Naive B cell (primary cell): ENCODE data around the gene NOLC1. TPM values are rescaled to one million over a fixed set of nuclear protein-coding genes. Genes with fewer than 3 reads are reported as not detected.
A peak's percentile ranks its signal among the peaks of the same experiment; 100 is the strongest.
"Not testable (repeated sequence)": the region's sequence is repeated elsewhere in the genome, so short reads cannot be mapped to it uniquely, and the experiment has no call there.

Source experiments
- ATAC-seq, 2 donors: fragments of 150-1000 bp; cut with Tn5 transposase; 2 replicates each; pipeline ENCODE4 v1.10.0; 2021; ENCODE audit warnings: low read depth in 2 of 2, mild to moderate bottlenecking in 2 of 2, moderate library complexity in 2 of 2
- DNase-seq: peaks from one replicate; pipeline ENCODE4 v3.0.0; 2022
- H3K27ac Mint-ChIP-seq, 6 donors: one replicate each; pipeline ENCODE4 v1.8.0; 2020 to 2022; ENCODE audit warnings: mild to moderate bottlenecking in 6 of 6, mixed read lengths in 6 of 6, moderate library complexity in 5 of 6, inconsistent platforms in 2 of 6
- H3K27me3 Mint-ChIP-seq, 3 donors: one replicate each; pipeline ENCODE4 v1.8.0; 2021 to 2022; ENCODE audit warnings: mixed read lengths in 3 of 3, mild to moderate bottlenecking in 1 of 3
- H3K36me3 Mint-ChIP-seq, 2 donors: one replicate each; pipeline ENCODE4 v1.8.0; 2020 to 2022; ENCODE audit warnings: mixed read lengths in 2 of 2, inconsistent platforms in 1 of 2, mild to moderate bottlenecking in 1 of 2
- H3K4me1 Mint-ChIP-seq, 3 donors: one replicate each; pipeline ENCODE4 v1.8.0; 2020 to 2022; ENCODE audit warnings: mixed read lengths in 3 of 3, inconsistent platforms in 1 of 3, mild to moderate bottlenecking in 1 of 3, moderate library complexity in 1 of 3
- H3K4me3 Mint-ChIP-seq, 8 donors: one replicate each; pipeline ENCODE4 v1.8.0; 2020 to 2022; ENCODE audit warnings: mild to moderate bottlenecking in 8 of 8, mixed read lengths in 8 of 8, moderate library complexity in 8 of 8, inconsistent platforms in 2 of 8
- H3K9me3 Mint-ChIP-seq, 7 donors: one replicate each; pipeline ENCODE4 v1.8.0; 2020 to 2022; ENCODE audit warnings: mixed read lengths in 7 of 7, mild to moderate bottlenecking in 5 of 7, inconsistent platforms in 2 of 7, moderate library complexity in 1 of 7
- polyA plus RNA-seq, 6 donors: library from polyadenylated mRNA; unstranded; fragments of 300-500 nt; fragmentation: Illumina TruSeq; gene quantifications; one replicate each; pipeline ENCODE4 v1.2.3, GENCODE V29; 2021; ENCODE audit warnings: low read depth in 6 of 6

NOLC1 gene
- polyA plus RNA-seq, 6 donors from 2014 or later = 8.6 to 59.3 (median 47.1) TPM

- H3K27me3 Mint-ChIP-seq = peaks cover 5 to 15% (median 7%) of the 10 kb centered on the region in 3 donors
- DNase-seq (no peak), ATAC-seq (no peak)
- no peak overlapping the region for H3K27ac Mint-ChIP-seq
- peaks cover 0 to 10% (median 6%) of the 10 kb centered on the region in 3 donors for H3K4me1 Mint-ChIP-seq
- peaks cover 0 to 6% (median 2%) of the 10 kb centered on the region in 7 donors for H3K9me3 Mint-ChIP-seq
- no peak overlapping the region for H3K4me3 Mint-ChIP-seq
- peaks cover 0 to 6% of the 10 kb centered on the region in 2 donors for H3K36me3 Mint-ChIP-seq
Observed at GRCh38 chr10:102185272-102185671, 33.1 kb downstream of the NOLC1 start.

- H3K27me3 Mint-ChIP-seq = peaks cover 2 to 10% (median 3%) of the 10 kb centered on the region in 3 donors
- H3K27ac Mint-ChIP-seq = peak overlapping the region in 2 of 6 donors; percentile 53 to 68
- DNase-seq = peak; percentile 37
- peaks cover 0 to 10% (median 6%) of the 10 kb centered on the region in 3 donors for H3K4me1 Mint-ChIP-seq
- peak overlapping the region in 2 of 8 donors; percentile 24 to 47 for H3K4me3 Mint-ChIP-seq
- peaks cover 0 to 6% of the 10 kb centered on the region in 2 donors for H3K36me3 Mint-ChIP-seq
- H3K9me3 Mint-ChIP-seq = peaks cover 0 to 6% (median 2%) of the 10 kb centered on the region in 7 donors
- peak; percentile 78 to 85 for ATAC-seq
Observed at GRCh38 chr10:102185811-102186527, 33.8 kb downstream of the NOLC1 start.

GRCh38 chr10:102188298-102188940 is 36.2 kb downstream of the NOLC1 start:
- Mint-ChIP-seq H3K27me3 (peaks cover 0 to 6% (median 0%) of the 10 kb centered on the region in 3 donors), H3K9me3 (peaks cover 0 to 15% (median 6%) of the 10 kb centered on the region in 7 donors), H3K27ac (peak overlapping the region in 1 of 6 donors; percentile 47), H3K4me1 (peaks cover 0 to 10% (median 6%) of the 10 kb centered on the region in 3 donors), H3K36me3 (peaks cover 0 to 6% of the 10 kb centered on the region in 2 donors), H3K4me3 (peak overlapping the region in 1 of 8 donors; percentile 23)
- ATAC-seq (no peak), DNase-seq (no peak)

- H3K27ac Mint-ChIP-seq = peak overlapping the region in 2 of 6 donors; percentile 55 to 88
- peaks cover 0 to 15% (median 6%) of the 10 kb centered on the region in 7 donors for H3K9me3 Mint-ChIP-seq
- DNase-seq = not testable (repeated sequence)
Observed at GRCh38 chr10:102188941-102189898, 37.0 kb downstream of the NOLC1 start.

GRCh38 chr10:102191956-102192355 is 39.8 kb downstream of the NOLC1 start:
- peaks cover 0 to 6% (median 6%) of the 10 kb centered on the region in 3 donors for H3K4me1 Mint-ChIP-seq
- H3K27me3 Mint-ChIP-seq = peaks cover 0 to 14% (median 3%) of the 10 kb centered on the region in 3 donors
- no peak for DNase-seq
- H3K4me3 Mint-ChIP-seq = no peak overlapping the region
- ATAC-seq = no peak
- no peak overlapping the region for H3K27ac Mint-ChIP-seq
- H3K36me3 Mint-ChIP-seq = no peaks in the 10 kb centered on the region
- H3K9me3 Mint-ChIP-seq = peaks cover 0 to 13% (median 6%) of the 10 kb centered on the region in 7 donors

More at GRCh38 chr10:102188941-102189898, 37.0 kb downstream of the NOLC1 start:
- H3K36me3 Mint-ChIP-seq, ATAC-seq, H3K27me3 Mint-ChIP-seq: not testable (repeated sequence)
- H3K4me1 Mint-ChIP-seq = peaks cover 0 to 10% (median 6%) of the 10 kb centered on the region in 3 donors
- H3K4me3 Mint-ChIP-seq = peak overlapping the region in 1 of 8 donors; percentile 68

GRCh38 chr10:102195296-102195870 is 43.2 kb downstream of the NOLC1 start:
- Mint-ChIP-seq H3K4me3 (no peak overlapping the region), H3K4me1 (no peaks in the 10 kb centered on the region), H3K9me3 (peaks cover 0 to 11% (median 10%) of the 10 kb centered on the region in 7 donors), H3K27ac (no peak overlapping the region), H3K36me3 (no peaks in the 10 kb centered on the region), H3K27me3 (peaks cover 8 to 29% (median 16%) of the 10 kb centered on the region in 3 donors)
- no peak for DNase-seq
- ATAC-seq = no peak

GRCh38 chr10:102196893-102197292 is 44.7 kb downstream of the NOLC1 start:
- Mint-ChIP-seq H3K27ac (no peak overlapping the region), H3K4me3 (no peak overlapping the region), H3K36me3 (no peaks in the 10 kb centered on the region), H3K9me3 (peaks cover 0 to 7% (median 3%) of the 10 kb centered on the region in 7 donors), H3K27me3 (peaks cover 8 to 29% (median 16%) of the 10 kb centered on the region in 3 donors), H3K4me1 (peaks cover 0 to 3% (median 0%) of the 10 kb centered on the region in 3 donors)
- ATAC-seq (no peak), DNase-seq (no peak)

- ATAC-seq = no peak
- no peak overlapping the region for H3K27ac Mint-ChIP-seq
- peaks cover 8 to 29% (median 16%) of the 10 kb centered on the region in 3 donors for H3K27me3 Mint-ChIP-seq
- peaks cover 5 to 11% (median 7%) of the 10 kb centered on the region in 3 donors for H3K4me1 Mint-ChIP-seq
- H3K36me3 Mint-ChIP-seq = no peaks in the 10 kb centered on the region
- peaks cover 0 to 4% (median 0%) of the 10 kb centered on the region in 7 donors for H3K9me3 Mint-ChIP-seq
- no peak overlapping the region for H3K4me3 Mint-ChIP-seq
- no peak for DNase-seq
Observed at GRCh38 chr10:102198027-102198426, 45.8 kb downstream of the NOLC1 start.

GRCh38 chr10:102200751-102201640 is 48.8 kb downstream of the NOLC1 start:
- ATAC-seq (peak; percentile 39 to 58), DNase-seq (no peak)
- H3K9me3 Mint-ChIP-seq = peaks cover 0 to 14% (median 11%) of the 10 kb centered on the region in 7 donors
- no peak overlapping the region for H3K4me3 Mint-ChIP-seq
- peaks cover 5 to 11% (median 7%) of the 10 kb centered on the region in 3 donors for H3K4me1 Mint-ChIP-seq
- H3K27me3 Mint-ChIP-seq = peaks cover 6 to 39% (median 8%) of the 10 kb centered on the region in 3 donors
- no peaks in the 10 kb centered on the region for H3K36me3 Mint-ChIP-seq
- H3K27ac Mint-ChIP-seq = no peak overlapping the region

- H3K9me3 Mint-ChIP-seq = peaks cover 0 to 15% (median 11%) of the 10 kb centered on the region in 7 donors
- no peaks in the 10 kb centered on the region for H3K36me3 Mint-ChIP-seq
- H3K4me1 Mint-ChIP-seq = peaks cover 5 to 11% (median 7%) of the 10 kb centered on the region in 3 donors
- no peak overlapping the region for H3K27ac Mint-ChIP-seq
- ATAC-seq (no peak), DNase-seq (no peak)
- H3K4me3 Mint-ChIP-seq = peak overlapping the region in 1 of 8 donors; percentile 13
- H3K27me3 Mint-ChIP-seq = peaks cover 0 to 31% (median 8%) of the 10 kb centered on the region in 3 donors
Observed at GRCh38 chr10:102202386-102202785, 50.2 kb downstream of the NOLC1 start.

- Mint-ChIP-seq H3K36me3 (no peaks in the 10 kb centered on the region), H3K27ac (peak overlapping the region in 1 of 6 donors; percentile 75), H3K4me1 (peaks cover 2 to 4% (median 2%) of the 10 kb centered on the region in 3 donors), H3K9me3 (peaks cover 3 to 13% (median 8%) of the 10 kb centered on the region in 7 donors), H3K27me3 (peaks cover 0 to 10% (median 4%) of the 10 kb centered on the region in 3 donors), H3K4me3 (no peak overlapping the region)
- no peak for DNase-seq
- no peak for ATAC-seq
Observed at GRCh38 chr10:102208311-102209035, 56.3 kb downstream of the NOLC1 start.
